ENCODE measurements around the gene CSTPP1.

DNA sequence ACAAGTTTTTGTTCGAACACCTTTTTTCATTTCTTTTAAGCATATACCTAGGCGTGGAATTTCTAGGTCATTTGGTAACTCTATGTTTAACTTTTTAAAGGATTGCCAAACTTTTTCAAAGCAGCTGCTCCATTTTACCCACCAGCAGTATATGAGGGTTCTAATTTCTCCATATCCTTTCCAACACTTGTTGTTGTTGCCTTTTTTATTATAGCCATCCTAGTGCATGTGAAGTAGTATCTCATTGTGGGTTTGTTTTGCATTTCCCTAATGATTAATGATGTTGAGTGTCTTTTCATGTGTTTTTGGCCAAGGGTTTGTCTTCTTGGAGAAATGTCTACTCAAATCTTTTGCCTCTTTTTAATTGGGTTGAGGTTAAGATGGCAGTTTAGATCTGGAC, 24.5 kb downstream of the CSTPP1 start:
- TF ChIP-seq CTCF (IDR thresholded peaks at IDR 0.05): no peak
- TF ChIP-seq POLR2A (IDR thresholded peaks at IDR 0.05): no peak
